ENCODE measurements around the gene FBXO46. TPM values are rescaled to one million over a fixed set of nuclear protein-coding genes. Genes with fewer than 3 reads are reported as not detected.

Gene FBXO46
- total RNA-seq, 1 experiment from 2014 or later = 12.8 TPM

GRCh38 chr19:45742969-45743368, 12.3 kb upstream of the FBXO46 start:
- H3K9me3 ChIP-seq (ENCODE audit: low read length) = no peaks in the 10 kb centered on the region
- no peak for ATAC-seq
- H4K20me1 ChIP-seq (ENCODE audit: low read length) = no peaks in the 10 kb centered on the region
- no peaks in the 10 kb centered on the region for H3K9me2 ChIP-seq (replicated peaks; ENCODE audit: low read length)
- BruUV-seq (replicated peaks) = no TSS peak
- intact Hi-C loops (cut with micrococcal nuclease) = no loop called here
- no peak overlapping the region for H2AFZ ChIP-seq (ENCODE audit: low read length)
- H3K4me3 ChIP-seq (ENCODE audit: low read length) = no peak overlapping the region
- H3K4me1 ChIP-seq (ENCODE audit: insufficient read depth, low read length) = no peaks in the 10 kb centered on the region
- no peak for DNase-seq
- H3K9ac ChIP-seq (ENCODE audit: low read length) = no peak overlapping the region
- TF ChIP-seq EZH2 (IDR thresholded peaks at IDR 0.05; ENCODE audit: low read length, unreplicated experiment) = no peak
- no peak for TF ChIP-seq EZH2phosphoT487 (IDR thresholded peaks at IDR 0.05; ENCODE audit: borderline replicate concordance, low read length)
- TF ChIP-seq, protein P1, sequence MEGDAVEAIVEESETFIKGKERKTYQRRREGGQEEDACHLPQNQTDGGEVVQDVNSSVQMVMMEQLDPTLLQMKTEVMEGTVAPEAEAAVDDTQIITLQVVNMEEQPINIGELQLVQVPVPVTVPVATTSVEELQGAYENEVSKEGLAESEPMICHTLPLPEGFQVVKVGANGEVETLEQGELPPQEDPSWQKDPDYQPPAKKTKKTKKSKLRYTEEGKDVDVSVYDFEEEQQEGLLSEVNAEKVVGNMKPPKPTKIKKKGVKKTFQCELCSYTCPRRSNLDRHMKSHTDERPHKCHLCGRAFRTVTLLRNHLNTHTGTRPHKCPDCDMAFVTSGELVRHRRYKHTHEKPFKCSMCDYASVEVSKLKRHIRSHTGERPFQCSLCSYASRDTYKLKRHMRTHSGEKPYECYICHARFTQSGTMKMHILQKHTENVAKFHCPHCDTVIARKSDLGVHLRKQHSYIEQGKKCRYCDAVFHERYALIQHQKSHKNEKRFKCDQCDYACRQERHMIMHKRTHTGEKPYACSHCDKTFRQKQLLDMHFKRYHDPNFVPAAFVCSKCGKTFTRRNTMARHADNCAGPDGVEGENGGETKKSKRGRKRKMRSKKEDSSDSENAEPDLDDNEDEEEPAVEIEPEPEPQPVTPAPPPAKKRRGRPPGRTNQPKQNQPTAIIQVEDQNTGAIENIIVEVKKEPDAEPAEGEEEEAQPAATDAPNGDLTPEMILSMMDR (conservative IDR thresholded peaks at IDR 0.05; ENCODE audit: low read depth, low read length) = no peak
- no peaks in the 10 kb centered on the region for H3K79me2 ChIP-seq (ENCODE audit: low read length)
- ChIA-PET CTCF (no interaction called here), POLR2A (ENCODE audit: unreplicated experiment) (no interaction called here)
- H3K36me3 ChIP-seq (ENCODE audit: low read depth, low read length) = no peaks in the 10 kb centered on the region
- H3F3A ChIP-seq (ENCODE audit: low read length, unreplicated experiment) = no peaks in the 10 kb centered on the region
- H3K27ac ChIP-seq (ENCODE audit: low read length) = no peak overlapping the region
- H3K27me3 ChIP-seq (ENCODE audit: low read length) = no peaks in the 10 kb centered on the region
- H3K4me2 ChIP-seq (ENCODE audit: low read length) = no peak overlapping the region

- Histone ChIP-seq H4K20me1 (ENCODE audit: low read length) (no peaks in the 10 kb centered on the region), H3K79me2 (ENCODE audit: low read length) (no peaks in the 10 kb centered on the region), H2AFZ (ENCODE audit: low read length) (no peak overlapping the region), H3K4me2 (ENCODE audit: low read length) (no peak overlapping the region), H3F3A (ENCODE audit: low read length, unreplicated experiment) (no peaks in the 10 kb centered on the region), H3K4me3 (ENCODE audit: low read length) (no peak overlapping the region), H3K27ac (ENCODE audit: low read length) (no peak overlapping the region), H3K9ac (ENCODE audit: low read length) (no peak overlapping the region), H3K27me3 (ENCODE audit: low read length) (no peaks in the 10 kb centered on the region), H3K36me3 (ENCODE audit: low read depth, low read length) (no peaks in the 10 kb centered on the region), H3K9me3 (ENCODE audit: low read length) (no peaks in the 10 kb centered on the region), H3K9me2 (replicated peaks; ENCODE audit: low read length) (no peaks in the 10 kb centered on the region), H3K4me1 (ENCODE audit: insufficient read depth, low read length) (no peaks in the 10 kb centered on the region)
- intact Hi-C loops (cut with micrococcal nuclease) = no loop called here
- DNase-seq (no peak), ATAC-seq (no peak)
- CTCF ChIA-PET = no interaction called here
- BruUV-seq (replicated peaks) = no TSS peak
- POLR2A ChIA-PET (ENCODE audit: unreplicated experiment) = no interaction called here
- TF ChIP-seq, protein P1 (conservative IDR thresholded peaks at IDR 0.05; ENCODE audit: low read depth, low read length) = no peak
- TF ChIP-seq EZH2phosphoT487 (IDR thresholded peaks at IDR 0.05; ENCODE audit: borderline replicate concordance, low read length) (no peak), EZH2 (IDR thresholded peaks at IDR 0.05; ENCODE audit: low read length, unreplicated experiment) (no peak)
Observed at GRCh38 chr19:45739498-45740439, 9.1 kb upstream of the FBXO46 start.

GRCh38 chr19:45733160-45733810, 2.6 kb upstream of the FBXO46 start, which contains the start of gene MEIOSIN:
Gene MEIOSIN, plus strand, starts transcription at chr19:45733439. Its CDS starts 1,938 bp downstream, at chr19:45735377.
- Histone ChIP-seq H3K9me2 (replicated peaks; ENCODE audit: low read length) (no peaks in the 10 kb centered on the region), H3K36me3 (ENCODE audit: low read depth, low read length) (no peaks in the 10 kb centered on the region), H3F3A (ENCODE audit: low read length, unreplicated experiment) (no peaks in the 10 kb centered on the region), H3K79me2 (ENCODE audit: low read length) (peaks cover 24% of the 10 kb centered on the region), H3K4me3 (ENCODE audit: low read length) (no peak within 1 kb of the TSS), H4K20me1 (ENCODE audit: low read length) (no peaks in the 10 kb centered on the region), H3K27ac (ENCODE audit: low read length) (no peak within 1 kb of the TSS), H3K9me3 (ENCODE audit: low read length) (no peaks in the 10 kb centered on the region), H2AFZ (ENCODE audit: low read length) (no peak within 1 kb of the TSS), H3K9ac (ENCODE audit: low read length) (no peak within 1 kb of the TSS), H3K4me2 (ENCODE audit: low read length) (no peak within 1 kb of the TSS), H3K27me3 (ENCODE audit: low read length) (no peaks in the 10 kb centered on the region), H3K4me1 (ENCODE audit: insufficient read depth, low read length) (no peaks in the 10 kb centered on the region)
- ChIA-PET POLR2A (ENCODE audit: unreplicated experiment) (no interaction called here), CTCF (no interaction called here)
- TF ChIP-seq, protein P1 (conservative IDR thresholded peaks at IDR 0.05; ENCODE audit: low read depth, low read length) = no peak
- TF ChIP-seq EZH2 (IDR thresholded peaks at IDR 0.05; ENCODE audit: low read length, unreplicated experiment) = no peak
- no peak for TF ChIP-seq EZH2phosphoT487 (IDR thresholded peaks at IDR 0.05; ENCODE audit: borderline replicate concordance, low read length)
- BruUV-seq (replicated peaks) = no TSS peak
- no peak for ATAC-seq
- no peak for DNase-seq
- intact Hi-C loops (cut with micrococcal nuclease) = no loop called here
